Measurements from ENCODE around the gene OR2T3.
"Not testable (repeated sequence)": the region's sequence is repeated elsewhere in the genome, so short reads cannot be mapped to it uniquely, and the experiment has no call there.

The OR2T3 gene

DNA sequence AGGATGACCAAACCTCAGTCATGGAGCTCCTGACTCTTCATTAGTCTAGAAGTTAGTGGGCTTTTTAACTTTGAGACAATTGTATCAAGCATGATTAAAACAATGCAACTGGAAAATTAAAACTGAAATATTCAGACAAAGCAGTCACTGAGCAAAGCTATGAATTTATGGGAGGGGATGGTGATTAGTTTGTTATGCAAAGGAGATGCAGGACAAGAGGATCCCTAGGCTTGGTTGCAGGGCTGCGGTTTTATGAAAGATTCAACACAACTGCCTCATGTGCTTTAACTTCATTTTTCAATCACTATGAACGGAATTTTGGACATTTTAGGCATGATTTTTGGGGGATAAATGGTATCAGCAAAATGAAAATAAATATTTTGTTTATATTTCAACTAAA lies 1.0 kb upstream of the OR2T3 start:
- not testable (repeated sequence) for DNase-seq

DNA sequence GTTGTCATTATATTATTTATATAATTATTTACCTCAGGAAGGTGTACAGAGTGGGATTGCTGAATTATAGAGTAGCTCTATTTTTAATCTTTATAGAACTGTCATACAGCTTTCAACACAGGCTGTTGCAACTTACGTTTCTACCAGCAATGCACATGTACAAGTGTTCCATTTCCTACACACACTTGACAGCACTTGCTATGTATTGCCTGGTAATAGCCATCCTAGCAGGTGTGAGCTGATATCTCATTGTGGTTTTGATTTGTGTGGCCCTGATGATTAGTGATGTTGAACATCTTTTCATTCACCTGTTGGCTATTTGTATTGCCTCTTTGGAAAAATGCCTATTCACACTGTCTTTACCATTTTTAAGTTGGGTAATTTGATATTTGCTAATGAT lies 2.5 kb downstream of the OR2T3 start:
- not testable (repeated sequence) for DNase-seq

DNA sequence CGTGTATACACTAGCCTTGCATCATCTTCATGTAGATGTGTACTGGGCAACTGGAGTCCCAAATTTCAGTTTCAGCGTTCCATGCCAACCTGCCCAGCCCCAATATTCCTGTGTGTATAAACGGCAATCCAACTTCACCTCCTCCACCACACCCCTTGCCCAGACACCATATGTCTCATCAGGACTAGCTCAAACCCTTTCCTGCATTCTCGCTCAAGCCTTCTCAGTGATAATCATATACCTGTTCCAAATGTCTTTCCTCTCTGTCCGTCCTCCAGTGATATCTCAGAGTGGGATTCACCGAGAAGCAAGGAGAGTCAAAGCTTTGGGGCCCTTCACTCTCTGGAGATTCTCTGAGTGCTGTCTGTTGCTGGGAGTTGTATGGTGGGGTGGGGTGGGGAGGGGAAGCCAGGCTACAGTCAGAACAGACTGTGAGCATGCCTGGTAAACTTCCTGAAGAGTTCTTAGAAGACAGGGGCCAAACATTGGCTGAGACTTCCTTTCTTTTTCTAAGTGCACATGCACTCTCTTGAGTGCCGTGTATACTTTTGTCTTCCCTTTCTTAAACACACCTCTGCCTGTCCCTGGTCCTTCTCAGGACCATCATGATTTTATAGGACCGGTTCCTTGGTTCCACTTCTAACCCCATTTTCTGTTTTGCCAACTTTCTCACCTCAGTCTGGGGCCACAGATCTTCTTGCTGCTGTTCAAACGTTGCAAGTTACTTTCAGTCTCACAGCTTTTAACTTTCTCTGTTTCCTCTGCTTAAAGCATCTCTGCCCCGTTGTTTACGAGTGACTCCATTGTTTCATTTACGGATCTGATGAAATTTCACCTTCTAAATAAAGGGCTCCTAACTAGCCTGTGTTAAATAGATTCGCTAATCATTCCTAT lies 8.8 kb downstream of the OR2T3 start:
- not testable (repeated sequence) for DNase-seq

DNA sequence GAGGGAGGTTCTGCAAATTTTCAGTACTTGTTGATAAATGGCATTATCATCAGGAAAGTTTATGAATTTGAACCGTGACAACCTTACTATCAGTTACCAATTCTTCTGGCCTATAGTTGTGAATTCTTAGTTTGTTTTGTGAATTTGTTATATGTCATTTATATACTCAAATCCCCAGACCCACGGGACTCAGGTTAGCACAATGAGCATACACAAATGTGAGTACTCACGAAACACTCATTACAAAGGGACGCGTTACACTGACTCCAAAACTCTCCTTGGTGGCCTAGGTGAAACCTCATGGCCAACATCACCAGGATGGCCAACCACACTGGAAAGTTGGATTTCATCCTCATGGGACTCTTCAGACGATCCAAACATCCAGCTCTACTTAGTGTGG lies 15.1 kb downstream of the OR2T3 start, which contains the start of gene OR2T5:
TSS of gene OR2T5 (plus strand) at position 301 of the 400 bp plus-strand sequence. CDS start at position 301, 0 bp downstream.
- not testable (repeated sequence) for DNase-seq

DNA sequence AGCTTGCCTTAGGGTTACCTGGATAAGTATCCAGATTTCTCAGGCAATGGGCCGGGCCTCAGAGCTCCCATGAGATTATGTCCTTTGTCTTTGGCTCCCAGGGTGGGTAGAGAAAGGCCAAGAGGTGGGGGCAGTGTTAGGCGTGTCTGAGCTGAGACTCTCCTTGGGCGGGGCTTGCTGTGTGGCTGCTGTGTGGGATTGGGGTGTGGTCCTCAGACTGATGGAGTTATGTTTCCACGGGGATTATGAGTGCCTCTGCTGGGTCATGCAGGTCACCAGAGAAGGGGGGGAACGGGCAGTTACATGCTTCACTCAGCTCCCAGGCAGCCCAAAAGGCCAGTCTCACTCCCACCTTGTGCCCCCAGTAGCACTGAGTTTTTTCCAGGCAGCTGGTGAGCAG lies 23.5 kb downstream of the OR2T3 start:
- DNase-seq: not testable (repeated sequence)

DNA sequence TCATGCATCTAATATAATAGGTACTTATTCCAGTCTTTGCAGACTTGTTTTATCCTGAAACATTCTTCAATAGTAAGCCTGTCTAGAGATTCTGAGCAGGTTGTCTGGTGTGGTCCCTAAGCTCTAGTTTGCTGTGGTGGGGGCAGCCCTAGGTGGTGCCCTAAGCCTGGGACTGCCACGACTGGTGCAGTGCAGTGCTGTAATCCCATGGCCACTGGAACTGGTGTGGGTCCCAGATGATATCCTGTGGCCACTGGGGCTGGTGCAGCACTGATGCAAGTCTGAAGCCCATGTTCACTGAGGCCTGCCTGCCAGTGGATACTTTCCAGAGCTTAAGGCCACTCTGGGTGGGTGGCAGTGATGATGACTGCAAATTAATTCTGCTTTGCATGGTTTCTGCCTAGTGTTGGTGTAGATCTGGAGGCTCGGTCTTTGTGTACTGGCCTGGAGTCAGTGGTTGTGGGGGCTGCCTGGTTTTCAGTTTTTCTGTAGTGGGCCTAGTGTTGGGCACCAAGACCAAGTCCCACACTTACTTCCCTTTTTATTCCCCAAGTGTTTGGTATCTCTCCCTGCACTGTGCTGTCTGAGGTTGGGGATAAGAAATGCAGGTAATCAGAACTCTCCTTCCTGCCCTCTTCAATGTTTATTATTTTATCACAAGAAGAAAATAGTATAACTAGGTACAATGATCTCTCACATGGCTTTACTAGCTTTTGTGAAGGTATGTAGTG lies 27.3 kb downstream of the OR2T3 start:
- DNase-seq: not testable (repeated sequence)

DNA sequence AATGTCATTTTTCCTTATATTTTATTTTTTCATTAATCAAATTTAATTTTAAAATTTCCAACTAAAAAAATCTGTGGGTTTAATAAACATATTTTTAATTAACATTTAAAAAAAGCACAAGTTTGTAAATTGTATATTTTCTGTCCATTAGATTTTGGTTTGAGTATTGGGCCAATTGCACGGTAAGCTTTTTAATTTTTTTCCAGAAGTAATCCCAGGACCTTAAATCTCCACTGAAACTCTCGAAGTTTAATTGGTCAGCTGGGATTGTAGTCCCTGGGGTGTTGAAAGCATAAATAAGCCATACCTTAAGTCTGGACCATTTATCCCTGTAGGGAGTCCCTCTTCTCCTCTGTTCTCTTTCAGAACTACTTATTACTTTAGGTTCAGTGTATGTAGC lies 34.6 kb downstream of the OR2T3 start, which contains the start of gene OR2G6:
TSS of gene OR2G6 (plus strand) at position 301 of the 400 bp plus-strand sequence. CDS start 13,574 bp downstream, outside the sequence.
- not testable (repeated sequence) for DNase-seq

DNA sequence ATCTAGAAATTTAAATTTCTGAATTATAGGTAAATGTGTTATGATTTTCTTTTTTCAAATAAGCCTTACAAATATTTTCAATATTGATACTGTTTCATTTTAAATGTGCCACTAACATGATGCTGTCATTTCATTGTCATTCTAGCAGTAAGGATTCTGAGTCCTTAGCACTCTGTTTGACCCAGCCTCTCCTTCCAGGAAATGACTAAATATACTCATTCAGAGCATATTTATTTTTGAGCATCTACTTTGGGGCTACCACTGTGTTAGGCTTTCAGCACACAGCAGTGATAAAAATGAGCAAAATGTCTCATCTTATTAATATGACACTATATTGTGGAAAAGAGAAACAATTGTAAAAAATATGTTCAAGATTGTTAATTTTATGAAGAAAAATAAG lies 37.1 kb downstream of the OR2T3 start:
- not testable (repeated sequence) for DNase-seq

DNA sequence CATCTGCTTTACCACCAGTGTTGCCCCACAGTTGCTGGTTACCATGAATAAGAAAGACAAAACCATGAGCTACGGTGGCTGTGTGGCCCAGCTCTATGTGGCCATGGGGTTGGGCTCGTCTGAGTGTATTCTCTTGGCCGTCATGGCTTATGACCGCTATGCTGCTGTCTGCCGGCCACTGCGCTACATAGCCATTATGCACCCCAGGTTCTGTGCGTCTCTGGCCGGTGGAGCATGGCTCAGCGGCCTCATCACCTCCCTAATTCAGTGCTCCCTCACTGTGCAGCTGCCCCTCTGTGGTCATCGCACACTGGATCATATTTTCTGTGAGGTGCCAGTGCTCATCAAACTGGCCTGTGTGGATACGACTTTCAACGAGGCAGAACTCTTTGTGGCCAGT lies 48.7 kb downstream of the OR2T3 start:
- DNase-seq: no peak
